ENCODE data around the gene TRMT112.

DNA sequence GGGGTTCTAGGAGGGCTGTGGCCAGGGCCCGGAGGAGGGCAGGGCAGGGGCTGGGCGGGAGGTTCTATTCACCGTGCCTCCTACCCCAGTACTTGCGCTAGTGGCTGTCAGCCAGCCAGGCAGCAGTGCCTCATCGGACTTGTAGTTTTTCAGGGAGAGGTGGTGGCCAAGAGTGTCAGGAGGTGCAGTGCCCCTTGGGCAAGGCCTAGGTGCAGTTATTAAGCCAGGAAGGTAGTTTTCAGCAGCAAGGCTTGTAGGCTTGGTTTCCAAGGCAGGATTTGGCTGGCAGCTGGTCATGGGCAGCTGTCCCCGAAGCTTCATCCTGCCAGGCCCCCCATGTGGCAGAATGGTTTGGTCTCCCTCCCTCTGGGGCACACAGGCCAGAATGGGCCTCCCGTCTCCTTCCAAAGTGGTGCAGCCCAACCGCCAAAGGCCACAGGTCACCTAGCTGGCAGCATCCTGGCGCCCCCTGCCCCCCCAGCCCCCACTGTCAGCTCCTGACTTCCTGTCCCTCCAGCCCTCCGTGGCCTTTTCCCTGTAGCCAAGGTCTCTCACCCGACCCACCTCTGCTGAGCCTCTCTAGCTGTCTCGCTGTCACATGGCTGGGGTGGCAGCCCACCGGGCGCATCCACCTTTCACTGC lies 31.1 kb upstream of the TRMT112 start:
- TF ChIP-seq EZH2 (IDR thresholded peaks at IDR 0.05) (no peak), CTCF (IDR thresholded peaks at IDR 0.05) (no peak)
